GM18505 (cell line): ENCODE results near the gene NDUFA8.

Experiments
- ATAC-seq: cut with Tn5 transposase; IDR thresholded peaks from one replicate; pipeline ENCODE4 v1.9.1; 2021; ENCODE audit not compliant: unreplicated experiment
- POLR2A ChIP-seq: IDR thresholded peaks from 4 replicates; pipeline ENCODE4 v1.6.1; 2011; ENCODE audit warnings: borderline replicate concordance; ENCODE audit not compliant: insufficient read depth, insufficient read length; ENCODE audit errors: extremely low read depth

Gene NDUFA8

GRCh38 chr9:122127396-122127798 is 32.2 kb downstream of the NDUFA8 start:
- TF ChIP-seq POLR2A: no peak
- no peak for ATAC-seq

GRCh38 chr9:122126331-122127261 is 33.0 kb downstream of the NDUFA8 start:
- no peak for TF ChIP-seq POLR2A
- no peak for ATAC-seq

GRCh38 chr9:122125509-122126330 is 33.9 kb downstream of the NDUFA8 start:
- ATAC-seq: no peak
- no peak for TF ChIP-seq POLR2A

GRCh38 chr9:122125158-122125508 is 34.4 kb downstream of the NDUFA8 start:
- no peak for TF ChIP-seq POLR2A
- ATAC-seq: no peak

- TF ChIP-seq POLR2A: no peak
- no peak for ATAC-seq
These were observed 35.1 kb downstream of the NDUFA8 start for GRCh38 chr9:122124528-122124927.

- no peak for TF ChIP-seq POLR2A
- ATAC-seq: no peak
These were observed 35.5 kb downstream of the NDUFA8 start for GRCh38 chr9:122124048-122124447.

GRCh38 chr9:122122903-122123632 is 36.5 kb downstream of the NDUFA8 start:
- TF ChIP-seq POLR2A: no peak
- no peak for ATAC-seq

- ATAC-seq: no peak
- no peak for TF ChIP-seq POLR2A
These were observed 37.1 kb downstream of the NDUFA8 start for GRCh38 chr9:122122468-122122867.

- no peak for TF ChIP-seq POLR2A
- ATAC-seq: no peak
These were observed 37.6 kb downstream of the NDUFA8 start for GRCh38 chr9:122121931-122122330.

- ATAC-seq: no peak
- no peak for TF ChIP-seq POLR2A
These were observed 38.2 kb downstream of the NDUFA8 start for GRCh38 chr9:122121391-122121790.

GRCh38 chr9:122120316-122121071 is 39.1 kb downstream of the NDUFA8 start:
- no peak for TF ChIP-seq POLR2A
- ATAC-seq: no peak

- TF ChIP-seq POLR2A: no peak
- ATAC-seq: no peak
These were observed 39.9 kb downstream of the NDUFA8 start for GRCh38 chr9:122119721-122120120.
